ENCODE measurements around the gene CLP1.

DNA sequence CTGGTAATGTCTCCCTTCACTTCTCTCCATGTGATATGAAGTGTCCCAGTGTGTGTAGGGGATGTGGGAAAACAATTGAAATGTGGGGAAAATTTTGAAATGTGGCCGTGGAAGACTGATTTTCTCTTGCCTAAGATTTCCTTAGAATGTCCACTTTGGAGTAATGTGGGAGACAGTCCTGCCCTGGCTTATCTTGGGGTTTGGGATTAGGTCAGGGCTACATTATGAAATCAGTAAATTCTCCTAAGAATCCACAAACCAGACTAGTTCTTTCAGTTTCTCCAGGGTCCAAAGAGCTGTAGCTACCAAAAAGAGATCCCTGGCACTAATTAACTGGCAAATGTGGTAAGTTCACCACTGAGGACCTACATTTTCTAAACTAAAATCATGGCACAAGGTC lies 30.7 kb upstream of the CLP1 start:
- TF ChIP-seq TAF1 (IDR thresholded peaks at IDR 0.05; ENCODE audit: low read depth, low read length) = no peak
- no peak for TF ChIP-seq POLR2A (IDR thresholded peaks at IDR 0.05; ENCODE audit: low read depth, low read length)
- no peak for TF ChIP-seq SPI1 (IDR thresholded peaks at IDR 0.05; ENCODE audit: low read depth, low read length)
- TF ChIP-seq POLR2AphosphoS5 (IDR thresholded peaks at IDR 0.05; ENCODE audit: low read depth, low read length) = no peak
- no peak for TF ChIP-seq PAX5 (IDR thresholded peaks at IDR 0.05; ENCODE audit: insufficient read depth, low read length, severe bottlenecking)

All from GM12891 (cell line).